ENCODE measurements around the gene DPEP2. TPM values are rescaled to one million over a fixed set of nuclear protein-coding genes. Genes with fewer than 3 reads are reported as not detected.

DPEP2 gene
- total and polyA plus RNA-seq, 2 of the 4 experiments (the other 2 are of a cell fraction) = not detected

- Histone ChIP-seq H3K9me1 (ENCODE audit: insufficient read depth, low read length) (peaks cover 11% of the 10 kb centered on the region), H3K36me3 (ENCODE audit: control insufficient read depth, insufficient read depth, low read length) (no peaks in the 10 kb centered on the region), H2BK120ac (ENCODE audit: low read depth, low read length) (no peak overlapping the region), H3K4me3 (ENCODE audit: insufficient read depth, low read depth, low read length) (no peak overlapping the region), H3K79me1 (ENCODE audit: low read depth in 1 of 2, low read length in 2 of 2) (no peaks in the 10 kb centered on the region), H3K18ac (ENCODE audit: low read depth, low read length) (no peak overlapping the region), H2BK5ac (ENCODE audit: low read depth, low read length, poor library complexity, severe bottlenecking) (no peak overlapping the region), H3K27ac (ENCODE audit: insufficient read depth, low read length) (no peak overlapping the region), H3K14ac (replicated peaks; ENCODE audit: low read depth, low read length) (no peak overlapping the region; the same call in 1 of the 2 replicates), H2AK5ac (ENCODE audit: low read depth, low read length) (no peak overlapping the region), H3K56ac (ENCODE audit: extremely low read depth, insufficient read depth, low read length) (no peak overlapping the region), H2BK15ac (ENCODE audit: low read depth, low read length) (no peak overlapping the region), H3K23ac (ENCODE audit: low read depth, low read length) (no peak overlapping the region), H3K4ac (ENCODE audit: low read depth, low read length) (no peak overlapping the region), H2BK20ac (ENCODE audit: low read depth, low read length) (no peak overlapping the region), H3K4me2 (ENCODE audit: low read depth, low read length) (no peak overlapping the region), H4K91ac (ENCODE audit: insufficient read depth, low read depth, low read length) (no peak overlapping the region), H2AK9ac (replicated peaks; ENCODE audit: low read depth, low read length, poor library complexity) (peak overlapping the region; percentile 44), H3K9ac (ENCODE audit: low read depth, low read length) (no peak overlapping the region), H4K8ac (ENCODE audit: low read depth in 2 of 2, low read length in 2 of 2) (no peak overlapping the region), H2AFZ (replicated peaks; ENCODE audit: low read length, poor library complexity) (no peak overlapping the region), H4K5ac (ENCODE audit: low read depth, low read length) (no peak overlapping the region), H3K27me3 (ENCODE audit: control insufficient read depth, insufficient read depth, low read length) (no peaks in the 10 kb centered on the region), H3K4me1 (ENCODE audit: control insufficient read depth, insufficient read depth, low read length) (peaks cover 9% of the 10 kb centered on the region), H4K20me1 (ENCODE audit: insufficient read depth, low read length) (no peaks in the 10 kb centered on the region; the same call in 1 of the 2 replicates), H3K9me3 (ENCODE audit: control insufficient read depth, insufficient read depth, low read length) (no peaks in the 10 kb centered on the region)
- dilution Hi-C loops (cut with HindIII; ENCODE audit: low sequenced_read_pairs, unreplicated experiment) (no loop called here), intact Hi-C loops (cut with micrococcal nuclease) (no loop called here), in situ Hi-C loops (cut with MboI; ENCODE audit: low sequenced_read_pairs) (no loop called here)
- 50% methylated on average over 2 of the region's 5 CpGs; no CpG with 5 or more reads in 1 of the 2 experiments for WGBS, 2 experiments (ENCODE audit: extremely low coverage in 2 of 2, insufficient read length in 1 of 2)
- ChIA-PET POLR2A (ENCODE audit: unreplicated experiment) (no interaction called here), CTCF (no interaction called here)
- ATAC-seq (ENCODE audit: low read depth) (no peak), DNase-seq (no peak)
- no TSS peak for BruUV-seq (replicated peaks)
- no peak for TF ChIP-seq MXI1 (IDR thresholded peaks at IDR 0.05; ENCODE audit: borderline replicate concordance, low read depth, low read length)
- TF ChIP-seq MAFK (IDR thresholded peaks at IDR 0.05; ENCODE audit: low read depth, low read length) = no peak
- TF ChIP-seq MAZ (IDR thresholded peaks at IDR 0.05; ENCODE audit: borderline replicate concordance, low read depth, low read length) = no peak
- no peak for TF ChIP-seq POLR2A (IDR thresholded peaks at IDR 0.05; ENCODE audit: low read depth, low read length)
- TF ChIP-seq CEBPB (IDR thresholded peaks at IDR 0.05; ENCODE audit: low read depth, low read length) = no peak
- no peak for TF ChIP-seq RAD21 (IDR thresholded peaks at IDR 0.05; ENCODE audit: low read length)
- TF ChIP-seq, protein P1, sequence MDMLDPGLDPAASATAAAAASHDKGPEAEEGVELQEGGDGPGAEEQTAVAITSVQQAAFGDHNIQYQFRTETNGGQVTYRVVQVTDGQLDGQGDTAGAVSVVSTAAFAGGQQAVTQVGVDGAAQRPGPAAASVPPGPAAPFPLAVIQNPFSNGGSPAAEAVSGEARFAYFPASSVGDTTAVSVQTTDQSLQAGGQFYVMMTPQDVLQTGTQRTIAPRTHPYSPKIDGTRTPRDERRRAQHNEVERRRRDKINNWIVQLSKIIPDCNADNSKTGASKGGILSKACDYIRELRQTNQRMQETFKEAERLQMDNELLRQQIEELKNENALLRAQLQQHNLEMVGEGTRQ (IDR thresholded peaks at IDR 0.05; ENCODE audit: low read depth, low read length) = no peak
- TF ChIP-seq RFX5 (IDR thresholded peaks at IDR 0.05; ENCODE audit: low read depth, low read length) = no peak
- no peak for TF ChIP-seq NFE2L2 (IDR thresholded peaks at IDR 0.05; ENCODE audit: low read depth, low read length)
- TF ChIP-seq BHLHE40 (IDR thresholded peaks at IDR 0.05; ENCODE audit: low read depth, low read length) = no peak
- no peak for TF ChIP-seq CHD1 (IDR thresholded peaks at IDR 0.05; ENCODE audit: low read depth, low read length)
- TF ChIP-seq RCOR1 (IDR thresholded peaks at IDR 0.05; ENCODE audit: insufficient replicate concordance, low read length) = no peak
- TF ChIP-seq SMC3 (IDR thresholded peaks at IDR 0.05; ENCODE audit: low read depth, low read length) = no peak
- no peak for TF ChIP-seq ELK1 (IDR thresholded peaks at IDR 0.05; ENCODE audit: borderline replicate concordance, low read depth, low read length)
- no peak for TF ChIP-seq FOS (IDR thresholded peaks at IDR 0.05; ENCODE audit: low read depth, low read length)
- TF ChIP-seq, protein P2, sequence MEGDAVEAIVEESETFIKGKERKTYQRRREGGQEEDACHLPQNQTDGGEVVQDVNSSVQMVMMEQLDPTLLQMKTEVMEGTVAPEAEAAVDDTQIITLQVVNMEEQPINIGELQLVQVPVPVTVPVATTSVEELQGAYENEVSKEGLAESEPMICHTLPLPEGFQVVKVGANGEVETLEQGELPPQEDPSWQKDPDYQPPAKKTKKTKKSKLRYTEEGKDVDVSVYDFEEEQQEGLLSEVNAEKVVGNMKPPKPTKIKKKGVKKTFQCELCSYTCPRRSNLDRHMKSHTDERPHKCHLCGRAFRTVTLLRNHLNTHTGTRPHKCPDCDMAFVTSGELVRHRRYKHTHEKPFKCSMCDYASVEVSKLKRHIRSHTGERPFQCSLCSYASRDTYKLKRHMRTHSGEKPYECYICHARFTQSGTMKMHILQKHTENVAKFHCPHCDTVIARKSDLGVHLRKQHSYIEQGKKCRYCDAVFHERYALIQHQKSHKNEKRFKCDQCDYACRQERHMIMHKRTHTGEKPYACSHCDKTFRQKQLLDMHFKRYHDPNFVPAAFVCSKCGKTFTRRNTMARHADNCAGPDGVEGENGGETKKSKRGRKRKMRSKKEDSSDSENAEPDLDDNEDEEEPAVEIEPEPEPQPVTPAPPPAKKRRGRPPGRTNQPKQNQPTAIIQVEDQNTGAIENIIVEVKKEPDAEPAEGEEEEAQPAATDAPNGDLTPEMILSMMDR (conservative IDR thresholded peaks at IDR 0.05; ENCODE audit: low read depth, low read length) = no peak
These were observed 3.9 kb downstream of the DPEP2 start for GRCh38 chr16:67995423-67995822.

Measured in IMR-90 (cell line).